Astrocyte of the cerebellum (primary cell): ENCODE measurements around the gene NUP160.

Experiments
- DNase-seq: peaks from one replicate; pipeline ENCODE4 v3.0.0-alpha.2; 2011; ENCODE audit warnings: low read depth
- H3K4me3 ChIP-seq: 2 replicates; pipeline ENCODE4 v1.5.1; 2011; ENCODE audit warnings: mild to moderate bottlenecking, low read depth, low read length, moderate library complexity
- in situ Hi-C: cut with HindIII; loops from 2 replicates; pipeline ENCODE4 v1.10.0; 2017; ENCODE audit warnings: low sequenced_read_pairs
- TF ChIP-seq, protein P1 (sequence below): IDR thresholded peaks from 2 replicates; pipeline ENCODE4 v1.5.1; 2012; ENCODE audit warnings: low read length, low read depth, moderate library complexity, mild to moderate bottlenecking; ENCODE audit errors: missing control alignments

Gene NUP160

DNA sequence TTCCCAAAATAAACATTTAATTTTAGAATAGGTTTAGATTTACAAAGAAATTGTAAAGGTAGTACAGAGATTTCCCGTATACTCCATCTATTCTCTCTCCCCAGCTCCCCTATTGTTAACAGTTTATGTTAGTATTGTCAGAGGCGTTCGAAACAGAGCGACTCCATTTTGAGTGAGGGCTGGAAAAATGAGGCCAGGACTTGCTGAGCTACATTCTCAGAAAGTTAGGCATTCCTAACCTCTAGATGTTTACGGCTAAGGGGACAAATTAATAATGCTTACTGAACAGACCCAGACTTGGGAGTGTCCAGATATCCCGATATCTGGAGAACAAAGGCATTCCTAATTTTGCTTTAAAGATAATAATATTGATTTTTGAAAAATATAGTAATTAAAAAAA, 12.4 kb upstream of the NUP160 start:
- DNase-seq = no peak
- TF ChIP-seq, protein P1, sequence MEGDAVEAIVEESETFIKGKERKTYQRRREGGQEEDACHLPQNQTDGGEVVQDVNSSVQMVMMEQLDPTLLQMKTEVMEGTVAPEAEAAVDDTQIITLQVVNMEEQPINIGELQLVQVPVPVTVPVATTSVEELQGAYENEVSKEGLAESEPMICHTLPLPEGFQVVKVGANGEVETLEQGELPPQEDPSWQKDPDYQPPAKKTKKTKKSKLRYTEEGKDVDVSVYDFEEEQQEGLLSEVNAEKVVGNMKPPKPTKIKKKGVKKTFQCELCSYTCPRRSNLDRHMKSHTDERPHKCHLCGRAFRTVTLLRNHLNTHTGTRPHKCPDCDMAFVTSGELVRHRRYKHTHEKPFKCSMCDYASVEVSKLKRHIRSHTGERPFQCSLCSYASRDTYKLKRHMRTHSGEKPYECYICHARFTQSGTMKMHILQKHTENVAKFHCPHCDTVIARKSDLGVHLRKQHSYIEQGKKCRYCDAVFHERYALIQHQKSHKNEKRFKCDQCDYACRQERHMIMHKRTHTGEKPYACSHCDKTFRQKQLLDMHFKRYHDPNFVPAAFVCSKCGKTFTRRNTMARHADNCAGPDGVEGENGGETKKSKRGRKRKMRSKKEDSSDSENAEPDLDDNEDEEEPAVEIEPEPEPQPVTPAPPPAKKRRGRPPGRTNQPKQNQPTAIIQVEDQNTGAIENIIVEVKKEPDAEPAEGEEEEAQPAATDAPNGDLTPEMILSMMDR = no peak
- no peak overlapping the region for H3K4me3 ChIP-seq
- in situ Hi-C loops = no loop called here

DNA sequence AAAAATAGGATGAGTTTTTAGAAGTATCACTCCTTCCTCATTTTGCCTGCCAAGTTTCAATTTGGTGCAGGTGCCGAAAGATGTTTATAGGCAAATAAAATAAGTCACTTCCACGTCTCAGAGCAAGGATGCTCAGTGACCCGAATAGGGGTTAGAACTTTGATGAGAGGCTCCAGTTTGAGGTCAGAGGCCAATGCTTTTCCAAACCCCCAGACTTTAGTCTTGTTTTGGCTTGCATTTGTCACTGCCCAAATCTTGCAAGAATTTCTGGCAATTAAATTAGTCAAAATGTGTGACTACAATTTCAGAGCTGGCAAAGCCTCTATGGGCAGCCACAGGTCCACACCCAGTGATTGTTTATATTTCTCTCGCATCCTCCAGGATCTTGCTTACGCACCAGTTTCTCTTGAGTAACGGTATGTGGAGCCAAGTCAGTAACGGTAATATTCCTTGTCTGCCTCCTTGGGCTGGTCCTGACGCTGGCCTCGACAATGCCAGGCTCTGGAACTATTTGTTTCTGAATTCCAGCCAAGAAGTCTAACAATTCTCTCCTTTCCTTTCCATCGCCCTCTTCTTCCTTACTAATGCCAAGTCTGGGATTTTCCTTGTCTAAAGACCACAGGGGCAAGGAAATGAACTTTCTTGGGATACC, 9.9 kb upstream of the NUP160 start:
- TF ChIP-seq, protein P1 = no peak
- in situ Hi-C loops = no loop called here

DNA sequence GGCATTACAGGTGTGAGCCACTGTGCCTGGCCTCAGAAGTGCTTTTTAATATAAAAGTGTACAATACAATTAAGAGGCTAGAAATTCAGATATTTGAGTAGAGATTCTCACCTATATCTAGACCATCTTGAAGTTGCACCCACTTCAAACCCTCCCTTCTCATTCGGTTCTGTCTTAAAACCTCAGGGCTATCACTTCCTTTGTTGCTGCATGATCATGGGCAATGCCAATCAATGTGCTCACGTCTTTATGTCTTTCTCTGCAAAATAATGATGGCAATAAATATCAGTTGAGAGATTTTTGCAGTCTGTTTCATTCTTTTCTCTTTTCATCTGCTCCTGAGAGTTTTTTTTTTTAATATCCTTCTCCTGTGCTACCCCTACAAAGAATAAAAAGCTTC, 9.3 kb upstream of the NUP160 start:
- TF ChIP-seq, protein P1 = no peak
- no peak for DNase-seq
- in situ Hi-C loops = no loop called here
- no peak overlapping the region for H3K4me3 ChIP-seq

More for the DNA sequence above, 9.9 kb upstream of the NUP160 start:
- peak; percentile 18 for DNase-seq
- H3K4me3 ChIP-seq = no peak overlapping the region

DNA sequence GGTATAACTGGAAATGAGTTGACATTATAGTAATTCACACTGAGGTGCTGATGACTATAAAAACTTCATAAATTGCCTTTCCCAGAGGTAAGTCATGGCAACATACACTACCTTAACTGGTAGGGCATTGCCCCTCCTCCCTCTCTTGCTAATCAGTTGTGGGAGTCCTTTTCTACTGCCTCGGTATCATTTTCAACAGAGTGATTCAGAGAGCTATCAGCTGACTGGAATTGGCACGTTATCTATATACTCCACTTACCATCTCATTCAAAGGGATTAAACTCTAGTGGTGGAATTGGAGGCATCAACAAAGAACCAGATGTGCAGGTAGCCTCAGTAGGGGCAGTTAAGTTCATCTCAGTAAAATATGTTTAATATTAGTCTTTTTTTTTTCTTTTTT, 8.0 kb upstream of the NUP160 start:
- in situ Hi-C loops = no loop called here
- H3K4me3 ChIP-seq = no peak overlapping the region
- no peak for DNase-seq
- TF ChIP-seq, protein P1 = no peak

DNA sequence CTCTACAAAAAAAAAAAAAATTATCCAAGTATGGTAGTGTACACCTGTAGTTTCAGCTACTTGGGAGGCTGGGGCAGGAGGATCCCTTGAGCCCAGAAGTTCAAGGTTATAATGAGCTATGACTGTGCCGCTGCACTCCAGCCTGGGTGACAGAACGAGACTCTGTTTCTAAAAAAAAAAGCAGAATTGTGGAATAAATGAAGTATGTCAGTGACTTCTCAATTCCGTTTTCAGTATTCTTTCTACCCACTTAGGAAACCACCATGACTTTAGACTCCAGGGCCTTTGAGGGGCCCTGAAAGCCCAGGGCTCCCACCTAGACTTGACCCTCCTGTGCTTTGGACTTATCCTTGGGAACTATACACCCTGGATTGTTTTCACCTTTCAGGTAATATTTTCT, 6.5 kb upstream of the NUP160 start:
- in situ Hi-C loops = no loop called here

DNA sequence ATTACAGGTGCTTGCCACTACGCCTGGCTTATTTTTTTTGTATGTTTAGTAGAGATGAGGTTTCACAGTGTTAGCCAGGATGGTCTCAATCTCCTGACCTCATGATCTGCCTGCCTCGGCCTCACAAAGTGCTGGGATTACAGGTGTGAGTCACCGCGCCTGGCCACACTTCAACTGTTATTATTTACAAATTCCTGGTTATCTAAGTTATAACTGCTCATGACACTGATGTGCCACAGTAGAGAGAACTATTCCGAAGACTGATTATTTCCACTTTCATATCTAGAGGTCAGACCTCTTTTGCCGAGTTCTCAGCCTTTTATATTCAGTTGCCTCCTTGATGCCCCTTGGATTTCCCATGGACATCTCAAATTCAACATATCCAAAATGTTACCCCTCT, 3.9 kb upstream of the NUP160 start:
- in situ Hi-C loops = no loop called here
- TF ChIP-seq, protein P1 = no peak
- no peak overlapping the region for H3K4me3 ChIP-seq
- DNase-seq = no peak

More for the DNA sequence above, 6.5 kb upstream of the NUP160 start:
- TF ChIP-seq, protein P1 = no peak
- DNase-seq = no peak
- no peak overlapping the region for H3K4me3 ChIP-seq
